K562 (cell line): ENCODE data around the gene DYNC2H1. TPM values are rescaled to one million over a fixed set of nuclear protein-coding genes. Genes with fewer than 3 reads are reported as not detected.

ENCODE experiments used
- ATF2 ChIP-seq: sonication (generic); formaldehyde crosslinking; IDR thresholded peaks from 2 replicates; pipeline ENCODE4 v1.8.1; 2022; ENCODE audit warnings: missing genetic modification reagents
- CBX2 ChIP-seq: fragments of 200-600 bp; sonication (generic); IDR thresholded peaks from one replicate; pipeline ENCODE4 v1.6.1; 2012; ENCODE audit warnings: mild to moderate bottlenecking, low read length, inconsistent platforms; ENCODE audit not compliant: insufficient read depth, poor library complexity, severe bottlenecking
- MECOM ChIP-seq: fragments of 250-450 bp; sonication (Bioruptor Pico); IDR thresholded peaks from 2 replicates; pipeline ENCODE4 v1.8.0; 2022; ENCODE audit warnings: inconsistent platforms
- NCOA4 ChIP-seq: fragments of 450-650 bp; IDR thresholded peaks from 2 replicates; pipeline ENCODE4 v1.6.1; 2018; ENCODE audit warnings: mild to moderate bottlenecking; ENCODE audit not compliant: partially characterized antibody
- NFE2 ChIP-seq: IDR thresholded peaks from 2 replicates; pipeline ENCODE4 v1.6.1; 2014; ENCODE audit warnings: antibody characterized with exemption, low read depth
- U2AF1 ChIP-seq: fragments of 200-400 bp; formaldehyde crosslinking; optimal IDR thresholded peaks from 2 replicates; pipeline ENCODE3; 2017; ENCODE audit warnings: mild to moderate bottlenecking, low read depth, low read length, moderate library complexity
- polyA plus RNA-seq, 8 experiments: library from polyadenylated mRNA; depleted of rRNA in 4 of 8; stranded (reverse) in 5 of 8; unstranded in 3 of 8; fragments of >200 nt; fragmentation: Nextera tagmentation in 2 of 8; fragmentation: Illumina TruSeq in 1 of 8; extraction: Ambion mirVana in 2 of 8; extraction: Trizol in 1 of 8; gene quantifications; 2 replicates each; pipeline versions ENCODE4 v1.2.1 to v1.2.3, GENCODE V29; 2011 to 2014; ENCODE audit warnings: inconsistent platforms in 1 of 8, missing spikeins in 1 of 8
- total RNA-seq, 7 experiments: library from RNA; depleted of rRNA in 6 of 7; stranded (reverse); fragments of >200 nt in 6 of 7; fragmentation: Illumina TruSeq in 2 of 7; extraction: Trizol in 2 of 7; gene quantifications; 2 replicates each; pipeline versions ENCODE4 v1.2.1 to v1.2.3, GENCODE V29; 2011 to 2021; ENCODE audit warnings: low replicate concordance in 1 of 7
- TF ChIP-seq, protein P1 (sequence below): fragments of 250-450 bp; sonication (Bioruptor Pico); IDR thresholded peaks from 2 replicates; pipeline ENCODE4 v1.8.0; 2022; ENCODE audit warnings: moderate library complexity, mild to moderate bottlenecking, inconsistent platforms
- TF ChIP-seq, protein P2 (sequence below): sonication (generic); formaldehyde crosslinking; IDR thresholded peaks from 2 replicates; pipeline ENCODE4 v1.8.0; 2022; ENCODE audit warnings: mild to moderate bottlenecking, missing genetic modification reagents

The DYNC2H1 gene
- total and polyA plus RNA-seq, 9 of the 15 experiments (the other 6 are each of a cell fraction or from before 2014, with no cell fraction given): 0.08 to 0.64 (median 0.20) TPM

DNA sequence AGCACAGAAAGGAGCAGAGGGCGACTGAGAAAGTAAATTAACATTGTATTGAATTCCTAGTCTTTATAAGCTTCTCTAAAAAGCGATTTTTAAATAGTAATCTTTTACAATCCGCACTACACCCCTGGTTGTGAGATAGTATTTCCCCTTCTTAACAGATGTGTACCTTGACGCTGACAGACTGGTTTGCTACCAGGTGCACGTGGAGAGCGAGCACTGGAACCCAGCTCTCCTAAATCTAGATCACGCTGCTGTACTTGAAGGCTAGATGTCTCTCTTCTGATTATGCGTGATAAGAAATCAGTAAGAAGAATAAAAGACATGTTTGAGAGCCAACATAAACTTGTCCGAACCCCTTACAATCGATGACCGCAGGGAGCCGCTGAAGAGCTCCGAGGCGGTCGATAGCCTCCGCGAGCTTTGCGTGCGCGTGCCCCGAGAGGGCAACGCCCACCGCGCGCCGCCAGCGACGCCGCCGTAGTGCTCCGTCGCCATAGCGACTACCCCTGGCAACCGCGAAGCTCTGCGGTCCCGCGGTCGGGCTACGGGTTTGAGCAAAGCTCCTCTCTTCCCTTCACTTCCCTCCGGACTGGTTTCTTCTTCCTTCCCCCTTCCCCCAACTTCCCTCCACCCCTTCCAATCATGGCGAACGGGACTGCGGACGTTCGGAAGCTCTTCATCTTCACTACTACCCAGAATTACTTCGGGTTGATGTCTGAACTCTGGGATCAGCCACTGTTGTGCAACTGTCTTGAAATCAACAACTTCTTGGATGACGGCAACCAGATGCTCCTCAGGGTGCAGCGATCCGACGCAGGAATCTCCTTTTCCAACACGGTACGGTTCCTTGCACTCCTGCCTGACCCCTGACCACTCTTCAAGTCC is at the start of gene DYNC2H1 (continued):
- TF ChIP-seq, protein P1, sequence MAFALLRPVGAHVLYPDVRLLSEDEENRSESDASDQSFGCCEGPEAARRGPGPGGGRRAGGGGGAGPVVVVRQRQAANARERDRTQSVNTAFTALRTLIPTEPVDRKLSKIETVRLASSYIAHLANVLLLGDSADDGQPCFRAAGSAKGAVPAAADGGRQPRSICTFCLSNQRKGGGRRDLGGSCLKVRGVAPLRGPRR (CRISPR knock-in tag): no peak
- TF ChIP-seq U2AF1: no peak
- TF ChIP-seq, protein P2, sequence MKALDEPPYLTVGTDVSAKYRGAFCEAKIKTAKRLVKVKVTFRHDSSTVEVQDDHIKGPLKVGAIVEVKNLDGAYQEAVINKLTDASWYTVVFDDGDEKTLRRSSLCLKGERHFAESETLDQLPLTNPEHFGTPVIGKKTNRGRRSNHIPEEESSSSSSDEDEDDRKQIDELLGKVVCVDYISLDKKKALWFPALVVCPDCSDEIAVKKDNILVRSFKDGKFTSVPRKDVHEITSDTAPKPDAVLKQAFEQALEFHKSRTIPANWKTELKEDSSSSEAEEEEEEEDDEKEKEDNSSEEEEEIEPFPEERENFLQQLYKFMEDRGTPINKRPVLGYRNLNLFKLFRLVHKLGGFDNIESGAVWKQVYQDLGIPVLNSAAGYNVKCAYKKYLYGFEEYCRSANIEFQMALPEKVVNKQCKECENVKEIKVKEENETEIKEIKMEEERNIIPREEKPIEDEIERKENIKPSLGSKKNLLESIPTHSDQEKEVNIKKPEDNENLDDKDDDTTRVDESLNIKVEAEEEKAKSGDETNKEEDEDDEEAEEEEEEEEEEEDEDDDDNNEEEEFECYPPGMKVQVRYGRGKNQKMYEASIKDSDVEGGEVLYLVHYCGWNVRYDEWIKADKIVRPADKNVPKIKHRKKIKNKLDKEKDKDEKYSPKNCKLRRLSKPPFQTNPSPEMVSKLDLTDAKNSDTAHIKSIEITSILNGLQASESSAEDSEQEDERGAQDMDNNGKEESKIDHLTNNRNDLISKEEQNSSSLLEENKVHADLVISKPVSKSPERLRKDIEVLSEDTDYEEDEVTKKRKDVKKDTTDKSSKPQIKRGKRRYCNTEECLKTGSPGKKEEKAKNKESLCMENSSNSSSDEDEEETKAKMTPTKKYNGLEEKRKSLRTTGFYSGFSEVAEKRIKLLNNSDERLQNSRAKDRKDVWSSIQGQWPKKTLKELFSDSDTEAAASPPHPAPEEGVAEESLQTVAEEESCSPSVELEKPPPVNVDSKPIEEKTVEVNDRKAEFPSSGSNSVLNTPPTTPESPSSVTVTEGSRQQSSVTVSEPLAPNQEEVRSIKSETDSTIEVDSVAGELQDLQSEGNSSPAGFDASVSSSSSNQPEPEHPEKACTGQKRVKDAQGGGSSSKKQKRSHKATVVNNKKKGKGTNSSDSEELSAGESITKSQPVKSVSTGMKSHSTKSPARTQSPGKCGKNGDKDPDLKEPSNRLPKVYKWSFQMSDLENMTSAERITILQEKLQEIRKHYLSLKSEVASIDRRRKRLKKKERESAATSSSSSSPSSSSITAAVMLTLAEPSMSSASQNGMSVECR (CRISPR knock-in tag): 0 out of 2 replicates have a peak, but pooled peaks have one; percentile 54
- no peak for TF ChIP-seq NCOA4
- no peak for TF ChIP-seq MECOM (CRISPR knock-in tag)
- TF ChIP-seq ATF2 (CRISPR knock-in tag): no peak
- no peak for TF ChIP-seq CBX2
- no peak for TF ChIP-seq NFE2
